K562 (cell line): Measurements from ENCODE around the gene ZNF615. TPM values are rescaled to one million over a fixed set of nuclear protein-coding genes. Genes with fewer than 3 reads are reported as not detected.

Experiments used
- ARID1B ChIP-seq: fragments of 450-650 bp; IDR thresholded peaks from 2 replicates; pipeline ENCODE4 v1.6.1; 2016; ENCODE audit warnings: antibody characterized with exemption, mild to moderate bottlenecking, inconsistent platforms
- ARID2 ChIP-seq: fragments of 450-650 bp; IDR thresholded peaks from 2 replicates; pipeline ENCODE4 v1.6.1; 2017; ENCODE audit warnings: antibody characterized with exemption, mild to moderate bottlenecking
- ESRRA ChIP-seq: fragments of 450-650 bp; IDR thresholded peaks from 2 replicates; pipeline ENCODE4 v1.6.1; 2014; ENCODE audit warnings: low read depth, mild to moderate bottlenecking, moderate library complexity, borderline replicate concordance
- JUND ChIP-seq, 2 experiments: IDR thresholded peaks; 2 replicates in 1 of 2; 3 replicates in 1 of 2; pipeline ENCODE4 v1.6.1; 2011; ENCODE audit warnings: borderline replicate concordance in 2 of 2, low read depth in 2 of 2, low read length in 2 of 2, improper control_type of control experiment in 1 of 2, missing biosample characterization in 1 of 2, missing genetic modification characterization in 1 of 2, missing genetic modification reagents in 1 of 2
- NR4A1 ChIP-seq, 2 experiments: fragments of 250-450 bp in 1 of 2; fragments of 450-650 bp in 1 of 2; sonication (Bioruptor Pico) in 1 of 2; IDR thresholded peaks; 2 replicates each; pipeline versions ENCODE4 v1.4.0 to v1.6.1; 2016 to 2020; ENCODE audit warnings: mild to moderate bottlenecking in 2 of 2, missing compliant biosample characterization in 1 of 2, missing genetic modification characterization in 1 of 2, moderate library complexity in 1 of 2
- OTX1 ChIP-seq: fragments of 450-650 bp; formaldehyde crosslinking; IDR thresholded peaks from 2 replicates; pipeline ENCODE4 v1.4.0; 2022; ENCODE audit warnings: mild to moderate bottlenecking
- PHF20 ChIP-seq: fragments of 450-650 bp; IDR thresholded peaks from 2 replicates; pipeline ENCODE4 v1.6.1; 2018; ENCODE audit not compliant: partially characterized antibody
- POLR2B ChIP-seq: fragments of 450-650 bp; IDR thresholded peaks from 2 replicates; pipeline ENCODE4 v1.6.1; 2018; ENCODE audit warnings: low read depth; ENCODE audit not compliant: partially characterized antibody
- RAD21 ChIP-seq, 2 experiments: fragments of 250-450 bp in 1 of 2; fragments of 450-650 bp in 1 of 2; sonication (Bioruptor Pico) in 1 of 2; formaldehyde crosslinking in 1 of 2; IDR thresholded peaks in 1 of 2; conservative IDR thresholded peaks in 1 of 2; 2 replicates each; pipeline versions ENCODE4 v1.4.0 to v1.8.0; 2020 to 2022; ENCODE audit warnings: mild to moderate bottlenecking in 2 of 2, moderate library complexity in 1 of 2
- RB1 ChIP-seq: fragments of 450-650 bp; IDR thresholded peaks from 2 replicates; pipeline ENCODE4 v1.6.1; 2017; ENCODE audit warnings: low read depth, mild to moderate bottlenecking
- RBFOX2 ChIP-seq: fragments of 200-400 bp; formaldehyde crosslinking; IDR thresholded peaks from 2 replicates; pipeline ENCODE4 v1.6.1; 2017; ENCODE audit warnings: low read depth, mild to moderate bottlenecking, low read length, moderate library complexity
- SMARCA5 ChIP-seq: fragments of 450-650 bp; IDR thresholded peaks from 2 replicates; pipeline ENCODE4 v1.6.1; 2016
- SUPT5H ChIP-seq: fragments of 450-650 bp; IDR thresholded peaks from 2 replicates; pipeline ENCODE4 v1.6.1; 2016
- ZFX ChIP-seq: sonication (generic); formaldehyde crosslinking; IDR thresholded peaks from 2 replicates; pipeline ENCODE4 v1.8.0; 2022; ENCODE audit warnings: mild to moderate bottlenecking, missing genetic modification reagents, moderate library complexity
- ZNF584 ChIP-seq: fragments of 200-800 bp; sonication (Bioruptor generic); IDR thresholded peaks from 2 replicates; pipeline ENCODE4 v1.6.1; 2016; ENCODE audit warnings: low read depth, mild to moderate bottlenecking, missing genetic modification characterization, missing compliant biosample characterization
- ZNF668 ChIP-seq: fragments of 250-450 bp; sonication (Bioruptor Pico); IDR thresholded peaks from 2 replicates; pipeline ENCODE4 v1.8.0; 2022; ENCODE audit warnings: mild to moderate bottlenecking, inconsistent platforms
- polyA plus RNA-seq, 8 experiments: library from polyadenylated mRNA; depleted of rRNA in 4 of 8; stranded (reverse) in 5 of 8; unstranded in 3 of 8; fragments of >200 nt; fragmentation: Nextera tagmentation in 2 of 8; fragmentation: Illumina TruSeq in 1 of 8; extraction: Ambion mirVana in 2 of 8; extraction: Trizol in 1 of 8; gene quantifications; 2 replicates each; pipeline versions ENCODE4 v1.2.1 to v1.2.3, GENCODE V29; 2011 to 2014; ENCODE audit warnings: inconsistent platforms in 1 of 8, missing spikeins in 1 of 8
- total RNA-seq, 7 experiments: library from RNA; depleted of rRNA in 6 of 7; stranded (reverse); fragments of >200 nt in 6 of 7; fragmentation: Illumina TruSeq in 2 of 7; extraction: Trizol in 2 of 7; gene quantifications; 2 replicates each; pipeline versions ENCODE4 v1.2.1 to v1.2.3, GENCODE V29; 2011 to 2021; ENCODE audit warnings: low replicate concordance in 1 of 7
- TF ChIP-seq, protein P1 (sequence below): sonication (generic); formaldehyde crosslinking; IDR thresholded peaks from 2 replicates; pipeline ENCODE4 v1.8.1; 2023; ENCODE audit warnings: mild to moderate bottlenecking, missing genetic modification reagents, moderate library complexity
- TF ChIP-seq, protein P2 (sequence below): fragments of 250-450 bp; sonication (Bioruptor Pico); IDR thresholded peaks from 2 replicates; pipeline ENCODE4 v1.4.0; 2020; ENCODE audit warnings: mild to moderate bottlenecking
- TF ChIP-seq, protein P3 (sequence below), 2 experiments: fragments of 200-800 bp in 1 of 2; sonication (Bioruptor generic) in 1 of 2; sonication (generic) in 1 of 2; formaldehyde crosslinking in 1 of 2; IDR thresholded peaks in 1 of 2; conservative IDR thresholded peaks in 1 of 2; 2 replicates each; pipeline versions ENCODE4 v1.5.0 to v1.6.1; 2016 to 2020; ENCODE audit warnings: missing compliant biosample characterization in 1 of 2, missing genetic modification characterization in 1 of 2, missing genetic modification reagents in 1 of 2

Gene ZNF615
- total and polyA plus RNA-seq, 9 of the 15 experiments (the other 6 are each of a cell fraction or from before 2014, with no cell fraction given), result 1.2 to 4.4 (median 2.7) TPM

DNA sequence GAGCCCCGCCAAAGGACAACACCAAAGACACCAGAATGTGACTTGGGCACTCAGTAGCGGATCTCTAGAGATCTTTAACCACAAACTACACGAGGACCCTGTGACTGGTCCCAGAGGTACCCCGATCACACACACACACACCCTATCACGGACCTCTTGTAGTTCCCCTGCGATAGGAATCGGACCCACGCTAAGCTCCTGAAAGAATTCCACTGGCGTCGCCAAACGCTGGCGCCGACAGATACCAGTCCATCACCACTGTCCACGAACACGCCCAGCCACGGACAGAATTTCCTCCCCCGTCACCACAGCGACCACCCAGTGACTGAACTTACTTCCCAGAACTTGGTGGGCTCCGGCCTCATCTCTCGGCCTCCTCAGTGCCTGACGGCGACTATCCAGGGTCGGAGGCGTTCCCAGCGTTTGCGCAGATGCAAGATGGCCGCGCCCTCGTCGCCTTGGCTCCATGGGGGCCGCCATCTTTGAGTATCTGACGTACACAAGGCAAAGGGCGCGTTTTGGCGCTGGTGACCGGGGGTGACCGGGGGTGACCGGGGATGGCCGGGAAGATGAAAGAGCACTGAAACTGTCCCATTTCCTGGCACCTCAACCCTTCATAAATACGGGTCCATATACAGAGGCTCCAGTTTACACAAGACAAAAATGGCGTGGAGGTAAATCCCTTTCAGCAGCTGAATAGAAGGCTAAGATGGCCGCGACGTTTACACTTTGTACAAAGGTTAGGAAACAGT lies at the start of gene ZNF615 (continued):
- peak; percentile 30; the same call in 1 of the 2 replicates for TF ChIP-seq OTX1
- 0 out of 2 replicates have a peak, but pooled peaks have one; percentile 29 for TF ChIP-seq RB1
- TF ChIP-seq ZFX (CRISPR knock-in tag), result 0 out of 2 replicates have a peak, but pooled peaks have one; percentile 20
- peak; percentile 27; the same call in 1 of the 2 replicates for TF ChIP-seq ARID1B
- TF ChIP-seq, protein P1, sequence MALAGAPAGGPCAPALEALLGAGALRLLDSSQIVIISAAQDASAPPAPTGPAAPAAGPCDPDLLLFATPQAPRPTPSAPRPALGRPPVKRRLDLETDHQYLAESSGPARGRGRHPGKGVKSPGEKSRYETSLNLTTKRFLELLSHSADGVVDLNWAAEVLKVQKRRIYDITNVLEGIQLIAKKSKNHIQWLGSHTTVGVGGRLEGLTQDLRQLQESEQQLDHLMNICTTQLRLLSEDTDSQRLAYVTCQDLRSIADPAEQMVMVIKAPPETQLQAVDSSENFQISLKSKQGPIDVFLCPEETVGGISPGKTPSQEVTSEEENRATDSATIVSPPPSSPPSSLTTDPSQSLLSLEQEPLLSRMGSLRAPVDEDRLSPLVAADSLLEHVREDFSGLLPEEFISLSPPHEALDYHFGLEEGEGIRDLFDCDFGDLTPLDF, result peak; percentile 22; the same call in 1 of the 2 replicates
- 0 out of 2 replicates have a peak, but pooled peaks have one; percentile 30 for TF ChIP-seq ESRRA
- TF ChIP-seq, protein P2, sequence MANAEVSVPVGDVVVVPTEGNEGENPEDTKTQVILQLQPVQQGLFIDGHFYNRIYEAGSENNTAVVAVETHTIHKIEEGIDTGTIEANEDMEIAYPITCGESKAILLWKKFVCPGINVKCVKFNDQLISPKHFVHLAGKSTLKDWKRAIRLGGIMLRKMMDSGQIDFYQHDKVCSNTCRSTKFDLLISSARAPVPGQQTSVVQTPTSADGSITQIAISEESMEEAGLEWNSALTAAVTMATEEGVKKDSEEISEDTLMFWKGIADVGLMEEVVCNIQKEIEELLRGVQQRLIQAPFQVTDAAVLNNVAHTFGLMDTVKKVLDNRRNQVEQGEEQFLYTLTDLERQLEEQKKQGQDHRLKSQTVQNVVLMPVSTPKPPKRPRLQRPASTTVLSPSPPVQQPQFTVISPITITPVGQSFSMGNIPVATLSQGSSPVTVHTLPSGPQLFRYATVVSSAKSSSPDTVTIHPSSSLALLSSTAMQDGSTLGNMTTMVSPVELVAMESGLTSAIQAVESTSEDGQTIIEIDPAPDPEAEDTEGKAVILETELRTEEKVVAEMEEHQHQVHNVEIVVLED (CRISPR knock-in tag), result peak; percentile 47; the same call in 1 of the 2 replicates
- TF ChIP-seq RAD21 (CRISPR knock-in tag; conservative IDR thresholded peaks at IDR 0.05 in 1 of 2, IDR thresholded peaks at IDR 0.05 in 1 of 2), result 0 out of 4 replicates have a peak, but pooled peaks of 1 of the 2 experiments have one; percentile 4
- peak; percentile 66 for TF ChIP-seq SUPT5H
- no peak for TF ChIP-seq NR4A1 (CRISPR knock-in tag; IDR thresholded peaks at IDR 0.05)
- TF ChIP-seq NR4A1 (tag; IDR thresholded peaks at IDR 0.05), result peak; percentile 65; the same call in 1 of the 2 replicates
- no peak for TF ChIP-seq SMARCA5
- 0 out of 2 replicates have a peak, but pooled peaks have one; percentile 22 for TF ChIP-seq JUND (IDR thresholded peaks at IDR 0.05; ENCODE audit: borderline replicate concordance, low read depth, low read length)
- no peak; the same call in 2 of the 3 replicates for TF ChIP-seq JUND (tag; IDR thresholded peaks at IDR 0.05; ENCODE audit: borderline replicate concordance, low read depth, low read length)
- peak; percentile 69; the same call in 1 of the 2 replicates for TF ChIP-seq ZNF584
- TF ChIP-seq ARID2, result peak; percentile 36; the same call in 1 of the 2 replicates
- TF ChIP-seq RBFOX2, result peak; percentile 73
- TF ChIP-seq, protein P3, sequence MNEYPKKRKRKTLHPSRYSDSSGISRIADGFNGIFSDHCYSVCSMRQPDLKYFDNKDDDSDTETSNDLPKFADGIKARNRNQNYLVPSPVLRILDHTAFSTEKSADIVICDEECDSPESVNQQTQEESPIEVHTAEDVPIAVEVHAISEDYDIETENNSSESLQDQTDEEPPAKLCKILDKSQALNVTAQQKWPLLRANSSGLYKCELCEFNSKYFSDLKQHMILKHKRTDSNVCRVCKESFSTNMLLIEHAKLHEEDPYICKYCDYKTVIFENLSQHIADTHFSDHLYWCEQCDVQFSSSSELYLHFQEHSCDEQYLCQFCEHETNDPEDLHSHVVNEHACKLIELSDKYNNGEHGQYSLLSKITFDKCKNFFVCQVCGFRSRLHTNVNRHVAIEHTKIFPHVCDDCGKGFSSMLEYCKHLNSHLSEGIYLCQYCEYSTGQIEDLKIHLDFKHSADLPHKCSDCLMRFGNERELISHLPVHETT (CRISPR knock-in tag; conservative IDR thresholded peaks at IDR 0.05 in 1 of 2, IDR thresholded peaks at IDR 0.05 in 1 of 2), result peak in 1 of 2 experiments; percentile 32; a peak in 1 of 4 replicates
- no peak for TF ChIP-seq PHF20
- no peak for TF ChIP-seq ZNF668
- peak; percentile 30 for TF ChIP-seq POLR2B
